ENCODE measurements around the gene TRPC1.

GRCh38 chr3:142784228-142784627 lies 60.4 kb downstream of the TRPC1 start:
- TF ChIP-seq CTCF (IDR thresholded peaks at IDR 0.05; ENCODE audit: insufficient read depth, low read length, poor library complexity, severe bottlenecking) (no peak), EZH2phosphoT487 (conservative IDR thresholded peaks at IDR 0.05; ENCODE audit: low read length) (no peak)
